ELF-1 (cell line): ENCODE results near the gene TRAF5.
A peak's percentile ranks its signal among the peaks of the same experiment; 100 is the strongest.
"Not testable (repeated sequence)": the region's sequence is repeated elsewhere in the genome, so short reads cannot be mapped to it uniquely, and the experiment has no call there.

Experiments used
- DNase-seq: peaks from one replicate; pipeline ENCODE4 v3.0.0-alpha.2; 2016; ENCODE audit warnings: low read depth, low spot score

TRAF5 gene

GRCh38 chr1:211378844-211379243, 52.2 kb downstream of the TRAF5 start:
- DNase-seq: peak; percentile 11

GRCh38 chr1:211379446-211379845, 52.8 kb downstream of the TRAF5 start:
- DNase-seq: no peak

GRCh38 chr1:211381481-211382181, 55.0 kb downstream of the TRAF5 start:
- no peak for DNase-seq

GRCh38 chr1:211382182-211382713, 55.6 kb downstream of the TRAF5 start:
- DNase-seq: no peak

- peak; percentile 95 for DNase-seq
Measured at GRCh38 chr1:211382714-211383480, 56.3 kb downstream of the TRAF5 start.

GRCh38 chr1:211384524-211384923, 57.9 kb downstream of the TRAF5 start:
- no peak for DNase-seq

- DNase-seq: no peak
Measured at GRCh38 chr1:211386921-211387320, 60.3 kb downstream of the TRAF5 start.

- DNase-seq: not testable (repeated sequence)
Measured at GRCh38 chr1:211390829-211391228, 64.2 kb downstream of the TRAF5 start.

GRCh38 chr1:211393203-211393602, 66.6 kb downstream of the TRAF5 start:
- no peak for DNase-seq

- peak; percentile 89 for DNase-seq
Measured at GRCh38 chr1:211398266-211398930, 71.8 kb downstream of the TRAF5 start.

- peak; percentile 81 for DNase-seq
Measured at GRCh38 chr1:211399851-211400393, 73.3 kb downstream of the TRAF5 start.

GRCh38 chr1:211401751-211402150, 75.1 kb downstream of the TRAF5 start:
- DNase-seq: not testable (repeated sequence)

GRCh38 chr1:211406086-211406485, 79.5 kb downstream of the TRAF5 start:
- not testable (repeated sequence) for DNase-seq

GRCh38 chr1:211407749-211408148, 81.1 kb downstream of the TRAF5 start:
- DNase-seq: not testable (repeated sequence)

GRCh38 chr1:211411639-211412038, 85.0 kb downstream of the TRAF5 start:
- DNase-seq: no peak

GRCh38 chr1:211415700-211416099, 89.1 kb downstream of the TRAF5 start:
- DNase-seq: no peak

GRCh38 chr1:211416246-211416627, 89.6 kb downstream of the TRAF5 start:
- DNase-seq: peak; percentile 56

- peak; percentile 64 for DNase-seq
Measured at GRCh38 chr1:211416628-211417323, 90.1 kb downstream of the TRAF5 start.

- DNase-seq: no peak
Measured at GRCh38 chr1:211420389-211420788, 93.8 kb downstream of the TRAF5 start.

GRCh38 chr1:211420845-211421454, 94.3 kb downstream of the TRAF5 start:
- no peak for DNase-seq

- no peak for DNase-seq
Measured at GRCh38 chr1:211424018-211424417, 97.4 kb downstream of the TRAF5 start.
